ENCODE results near the gene VSTM1.

- TF ChIP-seq CTCF (conservative IDR thresholded peaks at IDR 0.05; ENCODE audit: low read length) (no peak), EZH2phosphoT487 (IDR thresholded peaks at IDR 0.05; ENCODE audit: borderline replicate concordance, low read depth, low read length) (no peak)
These were observed 23.7 kb downstream of the VSTM1 start for GRCh38 chr19:54040003-54040402.
